ENCODE results near the gene SRSF7.

The SRSF7 gene

DNA sequence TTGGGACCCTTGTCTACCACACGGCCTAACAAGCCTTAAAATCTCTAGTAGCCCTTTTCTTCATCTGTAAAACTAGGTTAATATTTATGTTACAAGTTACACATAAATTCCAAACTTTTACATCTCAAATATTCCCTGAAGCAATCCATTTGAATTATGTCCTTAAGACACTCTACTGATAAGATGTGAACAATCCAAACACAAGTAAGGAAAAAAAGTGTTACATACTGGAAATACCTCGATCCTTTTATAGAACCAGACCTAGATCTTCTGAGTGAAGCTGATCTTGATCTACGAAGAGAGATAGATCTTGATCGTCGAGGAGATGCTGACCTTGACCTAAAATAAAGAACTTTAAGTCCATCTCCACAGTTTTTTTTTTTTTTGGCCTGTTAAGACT, 3.3 kb downstream of the SRSF7 start:
- TF ChIP-seq, protein P1, sequence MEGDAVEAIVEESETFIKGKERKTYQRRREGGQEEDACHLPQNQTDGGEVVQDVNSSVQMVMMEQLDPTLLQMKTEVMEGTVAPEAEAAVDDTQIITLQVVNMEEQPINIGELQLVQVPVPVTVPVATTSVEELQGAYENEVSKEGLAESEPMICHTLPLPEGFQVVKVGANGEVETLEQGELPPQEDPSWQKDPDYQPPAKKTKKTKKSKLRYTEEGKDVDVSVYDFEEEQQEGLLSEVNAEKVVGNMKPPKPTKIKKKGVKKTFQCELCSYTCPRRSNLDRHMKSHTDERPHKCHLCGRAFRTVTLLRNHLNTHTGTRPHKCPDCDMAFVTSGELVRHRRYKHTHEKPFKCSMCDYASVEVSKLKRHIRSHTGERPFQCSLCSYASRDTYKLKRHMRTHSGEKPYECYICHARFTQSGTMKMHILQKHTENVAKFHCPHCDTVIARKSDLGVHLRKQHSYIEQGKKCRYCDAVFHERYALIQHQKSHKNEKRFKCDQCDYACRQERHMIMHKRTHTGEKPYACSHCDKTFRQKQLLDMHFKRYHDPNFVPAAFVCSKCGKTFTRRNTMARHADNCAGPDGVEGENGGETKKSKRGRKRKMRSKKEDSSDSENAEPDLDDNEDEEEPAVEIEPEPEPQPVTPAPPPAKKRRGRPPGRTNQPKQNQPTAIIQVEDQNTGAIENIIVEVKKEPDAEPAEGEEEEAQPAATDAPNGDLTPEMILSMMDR (conservative IDR thresholded peaks at IDR 0.05; ENCODE audit: low read length), result no peak
- no peak overlapping the region for H3K4me3 ChIP-seq (ENCODE audit: low read length)
- DNase-seq (ENCODE audit: low read depth), result no peak

DNA sequence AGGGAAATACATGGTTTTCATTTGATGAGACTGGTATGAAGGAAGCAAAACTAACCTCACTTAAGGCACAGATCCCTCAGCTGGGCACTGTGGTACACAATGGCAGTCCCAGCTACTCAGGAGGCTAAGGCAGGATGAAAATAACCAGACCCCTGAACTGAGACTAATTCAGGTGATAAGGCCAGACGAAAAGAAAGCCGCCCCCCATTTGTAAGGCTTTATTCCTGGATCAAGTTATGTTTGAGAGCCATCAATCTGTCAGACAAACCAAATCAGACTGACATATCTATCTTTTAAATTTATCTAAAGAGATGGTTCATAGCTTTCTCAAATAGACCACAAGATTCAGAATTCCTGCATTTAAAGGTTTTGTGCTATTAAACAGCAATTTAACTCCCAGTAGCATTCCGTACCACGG, 4.1 kb downstream of the SRSF7 start:
- DNase-seq (ENCODE audit: low read depth), result no peak
- H3K4me3 ChIP-seq (ENCODE audit: low read length), result no peak overlapping the region
- TF ChIP-seq, protein P1 (conservative IDR thresholded peaks at IDR 0.05; ENCODE audit: low read length), result no peak

DNA sequence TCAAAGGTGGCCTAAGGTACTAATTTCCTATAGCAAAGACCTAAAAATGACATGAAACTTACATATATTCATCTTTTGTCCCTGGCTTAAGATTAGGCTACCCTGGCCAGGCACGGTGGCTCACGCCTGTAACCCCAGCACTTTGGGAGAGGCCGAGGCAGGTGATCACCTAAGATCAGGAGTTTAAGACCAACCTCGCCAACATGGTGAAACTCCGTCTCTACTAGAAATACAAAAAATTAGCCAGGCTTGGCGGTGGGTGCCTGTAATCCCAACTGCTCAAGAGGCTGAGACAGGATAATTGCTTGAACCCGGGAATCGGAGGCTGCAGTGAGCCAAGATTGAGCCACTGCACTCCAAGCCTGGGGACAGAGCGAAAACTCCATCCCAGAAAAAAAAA, 5.9 kb downstream of the SRSF7 start:
- TF ChIP-seq, protein P1 (conservative IDR thresholded peaks at IDR 0.05; ENCODE audit: low read length), result no peak
- no peak for DNase-seq (ENCODE audit: low read depth)
- no peak overlapping the region for H3K4me3 ChIP-seq (ENCODE audit: low read length)

DNA sequence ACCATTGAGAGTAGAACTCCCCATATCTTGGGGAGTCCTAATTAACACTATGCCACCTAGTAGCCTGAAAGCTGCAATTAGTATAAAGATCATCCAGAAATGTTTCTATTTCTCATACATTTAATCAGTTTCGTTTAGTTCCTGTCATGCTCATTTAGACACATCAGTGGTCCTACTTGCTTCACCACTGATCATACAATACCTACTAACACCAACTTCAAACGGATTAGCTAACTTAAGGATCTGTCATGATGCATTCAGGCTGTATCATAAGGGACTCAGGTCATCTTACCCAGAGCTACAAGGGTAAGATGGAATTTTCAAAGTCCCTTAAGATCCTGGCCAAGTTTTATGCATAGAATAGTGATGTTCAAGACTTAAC, 6.8 kb downstream of the SRSF7 start:
- DNase-seq (ENCODE audit: low read depth), result no peak
- no peak overlapping the region for H3K4me3 ChIP-seq (ENCODE audit: low read length)
- TF ChIP-seq, protein P1 (conservative IDR thresholded peaks at IDR 0.05; ENCODE audit: low read length), result no peak

DNA sequence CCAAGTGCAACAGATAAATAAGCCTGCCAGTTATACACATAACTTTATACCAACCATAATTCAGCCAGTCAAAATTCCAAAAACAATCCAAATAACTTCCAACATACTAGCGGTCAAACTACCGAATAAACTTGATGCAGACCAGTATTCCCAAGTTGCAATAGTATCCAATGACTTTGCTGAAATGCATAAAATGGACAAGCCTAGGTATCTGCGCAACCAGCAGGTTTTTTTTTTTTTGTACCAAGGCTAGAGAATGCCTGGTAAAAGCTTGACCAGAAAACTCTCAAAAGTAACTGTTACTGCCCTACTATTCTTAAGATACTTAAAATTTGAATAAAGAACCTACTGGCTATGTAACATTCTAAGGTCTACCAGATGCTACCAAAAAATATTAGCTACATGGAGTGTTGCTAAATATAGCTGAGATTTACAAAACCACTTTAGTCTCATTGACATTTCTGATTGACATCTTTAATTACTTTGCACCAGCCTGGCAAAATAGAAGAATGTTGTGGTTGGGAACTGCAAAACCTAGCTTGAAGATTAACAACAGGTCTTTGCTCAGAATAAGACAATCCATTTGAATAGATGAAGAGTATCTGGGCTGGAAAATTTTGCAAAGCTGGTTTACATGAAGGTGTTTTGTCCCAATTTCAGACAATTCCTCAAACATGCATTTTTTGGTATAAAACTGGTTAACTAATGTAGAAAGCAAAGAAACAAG, 7.3 kb downstream of the SRSF7 start:
- DNase-seq (ENCODE audit: low read depth), result no peak
- no peak overlapping the region for H3K4me3 ChIP-seq (ENCODE audit: low read length)
- TF ChIP-seq, protein P1 (conservative IDR thresholded peaks at IDR 0.05; ENCODE audit: low read length), result no peak

DNA sequence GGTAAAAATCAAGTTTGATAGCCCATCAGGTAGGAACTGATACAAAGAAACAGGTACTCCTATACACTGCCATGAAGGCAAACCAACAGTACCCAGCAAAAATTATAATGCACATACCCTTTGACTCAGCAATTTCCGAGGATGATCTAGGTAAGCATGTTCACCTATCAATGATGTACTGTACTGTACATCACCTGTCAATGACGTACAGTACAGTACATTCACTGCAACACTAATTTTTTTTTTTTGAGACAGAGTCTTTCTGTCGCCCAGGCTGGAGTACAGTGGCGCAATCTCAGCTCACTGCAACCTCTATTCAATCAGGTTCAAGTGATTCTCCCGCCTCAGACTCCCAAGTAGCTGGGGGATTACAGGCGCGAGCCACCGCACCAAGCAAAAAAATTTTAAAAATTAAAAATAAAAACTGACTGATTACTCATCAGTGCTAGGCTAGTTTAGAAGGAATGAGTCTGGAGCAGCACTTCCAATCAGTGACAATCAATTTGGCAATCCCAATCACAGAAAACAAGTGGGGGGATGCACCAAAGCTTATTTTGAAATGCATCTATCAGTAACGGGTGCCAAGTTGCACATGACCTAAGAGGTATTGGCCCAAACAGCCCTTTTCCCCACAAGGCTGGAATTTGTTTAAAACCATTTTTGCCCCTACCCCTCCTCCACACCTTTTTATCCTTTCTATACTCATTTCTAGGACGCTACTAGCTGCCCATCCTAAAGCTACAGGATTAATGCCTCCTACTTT, 8.2 kb downstream of the SRSF7 start:
- H3K4me3 ChIP-seq (ENCODE audit: low read length), result no peak overlapping the region
- no peak for DNase-seq (ENCODE audit: low read depth)
- TF ChIP-seq, protein P1 (conservative IDR thresholded peaks at IDR 0.05; ENCODE audit: low read length), result no peak

Measured in AG10803 (cell line).